ENCODE measurements around the gene ARHGAP32.

- TF ChIP-seq CTCF (IDR thresholded peaks at IDR 0.05), result no peak
- TF ChIP-seq POLR2A (IDR thresholded peaks at IDR 0.05), result no peak
- TF ChIP-seq EP300 (IDR thresholded peaks at IDR 0.05), result no peak
Observed at GRCh38 chr11:129163714-129164164, 28.4 kb downstream of the ARHGAP32 start.
